ENCODE measurements around the gene LRRC36.

GRCh38 chr16:67425580-67425979, 99.0 kb downstream of the LRRC36 start:
- TF ChIP-seq CTCF (IDR thresholded peaks at IDR 0.05; ENCODE audit: insufficient read depth, low read length, poor library complexity, severe bottlenecking): no peak
- TF ChIP-seq EZH2phosphoT487 (conservative IDR thresholded peaks at IDR 0.05; ENCODE audit: low read length): no peak

Data from SU-DHL-6 (cell line).